Left colon (tissue), 2 donors: ENCODE measurements around the gene SOCS2. TPM values are rescaled to one million over a fixed set of nuclear protein-coding genes. Genes with fewer than 3 reads are reported as not detected.
"Not testable (repeated sequence)": the region's sequence is repeated elsewhere in the genome, so short reads cannot be mapped to it uniquely, and the experiment has no call there.

Experiments
- ATAC-seq: fragments of 200-7000 bp; cut with Tn5 transposase; one replicate; pipeline ENCODE4 v1.9.1; 2020; ENCODE audit warnings: mild to moderate bottlenecking, moderate library complexity
- DNase-seq, 2 donors: peaks; one replicate each; pipeline ENCODE4 v3.0.0-alpha.2; 2020
- intact Hi-C, 2 donors: fragments of 100-400 bp; cut with DNase I in 1 of 2; cut with micrococcal nuclease in 1 of 2; formaldehyde crosslinking; loops; one replicate each; pipeline versions ENCODE4 v1.11.2 to v1.14.0; 2022; cut with DNase I, micrococcal nuclease
- total RNA-seq, 2 donors: library from RNA; stranded (reverse); fragmentation: NEBNext Ultra II Directional; extraction: Animal tissue kit (Norgen Biotek cat#: 25700); gene quantifications; one replicate each; pipeline ENCODE4 v1.2.1, GENCODE V29; 2021
- donor health status: DM: no; HTN: no; CAD: no.
- donor health status: DM: yes; HTN: yes; CAD: no.

The SOCS2 gene
- total RNA-seq, 2 donors from 2014 or later: 19.5 to 27.9 TPM

DNA sequence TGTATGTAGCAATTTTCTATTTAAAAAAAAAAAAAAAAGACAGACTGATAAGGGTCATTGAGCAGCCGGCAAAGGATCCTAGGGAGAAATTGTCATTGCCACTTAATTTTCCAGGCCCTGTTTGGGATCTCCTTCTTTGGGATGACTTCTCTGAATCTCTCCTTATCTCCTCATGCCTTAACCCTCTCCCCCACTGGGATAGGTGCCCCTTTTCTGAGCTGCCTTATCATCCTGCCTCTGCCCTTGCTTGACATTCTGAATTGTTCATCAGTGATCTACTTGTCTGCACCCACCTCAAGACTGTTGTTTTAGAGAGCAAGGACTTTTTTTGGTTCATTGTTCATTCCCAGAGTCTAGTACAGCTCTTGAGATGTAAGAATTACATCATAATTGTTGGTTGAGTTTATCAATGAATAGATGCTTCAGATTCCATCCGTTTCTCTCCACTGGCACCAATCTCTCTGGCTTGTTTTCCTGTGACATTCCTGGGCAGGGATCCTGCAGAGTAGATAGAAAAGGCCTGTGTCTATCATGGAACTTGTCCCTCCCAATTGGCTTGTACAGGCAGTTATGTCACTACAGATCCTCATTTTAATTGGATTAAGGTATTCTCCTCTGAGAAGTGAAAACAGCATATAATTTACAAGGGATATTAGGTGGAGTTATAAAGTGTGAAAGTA is 42.6 kb downstream of the SOCS2 start:
- ATAC-seq (no peak), DNase-seq (no peak)
- intact Hi-C loops: no loop called here

DNA sequence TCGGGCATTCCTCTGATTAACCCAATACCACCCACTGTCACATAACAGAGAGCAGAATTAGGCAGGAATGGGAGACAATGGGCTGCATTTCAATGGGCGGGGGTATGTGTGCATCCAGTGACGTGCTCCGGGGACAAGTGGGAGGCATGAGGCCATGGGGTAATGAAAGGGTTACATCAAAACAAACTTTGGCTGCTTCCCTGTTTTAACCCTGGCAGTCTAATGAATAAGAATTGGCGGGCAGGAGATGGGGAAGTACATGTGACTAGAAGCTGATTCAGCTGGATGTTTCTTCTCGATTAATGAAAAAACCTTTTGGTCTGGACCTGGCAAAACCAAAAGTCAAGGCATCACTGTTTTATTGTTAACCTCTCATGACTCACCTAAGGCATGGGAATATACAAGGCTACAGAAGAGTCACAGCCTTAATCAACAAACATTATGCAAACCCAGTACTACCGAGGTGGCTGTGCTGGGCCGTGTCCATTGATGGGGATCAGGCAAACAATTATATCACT is 44.2 kb downstream of the SOCS2 start:
- no peak for DNase-seq
- intact Hi-C loops: no loop called here
- no peak for ATAC-seq

DNA sequence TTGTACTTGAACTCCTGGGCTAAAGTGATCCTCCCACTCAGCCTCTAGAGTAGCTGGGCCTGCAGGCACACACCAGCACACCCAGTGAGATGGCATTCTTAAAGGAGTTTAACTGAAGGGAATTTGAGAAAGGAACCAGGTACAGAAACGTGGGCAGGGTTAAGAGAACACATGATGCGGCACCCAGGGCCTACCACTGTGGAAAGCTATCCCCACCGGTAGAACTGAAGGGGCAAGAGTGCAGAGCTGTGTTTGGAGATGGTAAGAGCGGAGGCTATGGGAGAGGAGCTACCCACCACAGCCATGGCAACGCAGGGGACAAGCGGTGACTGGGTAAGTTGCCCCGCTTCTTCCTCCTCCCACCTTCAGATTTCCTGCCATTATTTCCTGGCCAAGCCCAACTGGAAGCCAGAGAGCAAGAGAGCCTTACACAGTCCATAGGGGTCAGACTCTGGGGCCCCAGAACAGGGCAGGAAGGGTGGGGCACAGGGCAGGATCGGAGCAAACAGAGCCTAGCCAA is 46.5 kb downstream of the SOCS2 start:
- intact Hi-C loops: no loop called here
- DNase-seq: no peak
- no peak for ATAC-seq

DNA sequence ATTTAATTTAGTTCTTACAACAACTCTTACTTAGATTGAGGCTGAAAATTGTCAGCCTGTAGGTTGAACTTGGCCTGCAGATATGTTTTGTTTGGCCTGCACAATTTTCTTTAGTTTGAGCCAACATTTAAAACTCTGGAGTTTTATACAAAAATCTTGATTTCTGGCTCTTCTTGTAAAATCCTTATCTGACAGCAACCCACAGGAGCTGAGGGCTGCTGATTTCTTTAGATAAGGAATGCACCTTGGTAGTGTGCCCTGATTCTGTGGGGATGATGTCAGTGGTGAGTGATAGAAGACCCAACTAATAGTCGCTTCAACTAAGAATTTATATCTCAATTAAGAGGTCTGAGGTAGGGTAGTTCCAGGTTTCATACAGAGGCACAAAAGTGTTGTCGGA is 49.5 kb downstream of the SOCS2 start:
- no peak for DNase-seq
- intact Hi-C loops: no loop called here
- ATAC-seq: no peak

DNA sequence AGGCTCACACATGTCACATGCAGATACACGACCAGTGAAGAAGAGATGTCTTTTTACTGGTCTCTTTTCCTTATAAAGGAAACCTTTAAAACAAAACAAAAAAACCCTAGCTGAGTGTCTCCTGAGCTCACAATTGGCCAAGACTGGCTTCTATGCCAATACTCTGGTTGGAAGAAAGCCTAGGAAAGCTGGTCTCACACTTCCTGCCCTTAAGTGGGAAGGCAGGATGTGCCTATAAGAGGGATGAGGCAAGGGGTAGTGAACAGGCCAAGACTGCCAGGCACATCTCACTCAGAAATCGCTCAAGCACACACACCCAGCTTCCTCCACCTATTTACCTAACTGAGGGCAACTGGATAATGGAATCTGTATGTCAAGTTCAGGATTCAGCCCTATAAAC is 50.0 kb downstream of the SOCS2 start:
- intact Hi-C loops: no loop called here
- DNase-seq (no peak), ATAC-seq (no peak)

DNA sequence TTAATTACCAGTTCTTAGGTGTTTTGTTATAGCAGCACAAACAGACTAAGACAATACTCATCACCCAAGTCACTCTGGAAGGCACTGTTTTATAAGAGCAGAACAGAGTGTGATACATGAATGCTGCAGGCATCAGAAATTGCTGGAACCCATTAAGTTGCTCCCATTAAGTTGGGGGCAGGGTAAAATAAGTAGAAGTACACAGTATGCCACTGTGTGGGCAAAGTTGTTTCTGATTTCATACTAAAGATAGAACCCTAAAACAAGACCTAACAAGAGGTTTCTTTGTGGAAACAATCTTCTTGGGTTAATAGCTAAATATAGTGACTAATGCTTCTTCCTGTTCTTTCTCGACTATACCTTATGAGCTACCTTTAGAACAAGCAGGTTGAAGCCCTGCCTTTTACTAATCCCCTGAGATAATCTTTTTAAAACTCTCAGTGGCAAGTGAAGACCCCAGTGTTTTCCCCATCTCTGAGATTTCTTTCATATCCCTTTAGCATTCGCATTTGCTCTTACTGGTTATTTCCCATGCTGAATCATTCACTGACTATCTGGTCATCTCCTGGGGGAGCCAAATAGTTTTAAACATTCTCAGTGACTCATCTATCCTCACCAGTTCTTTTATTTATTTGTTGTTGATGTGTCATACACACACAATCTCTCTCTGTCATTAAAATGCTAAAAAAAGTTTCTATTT is 52.3 kb downstream of the SOCS2 start:
- ATAC-seq: no peak
- intact Hi-C loops: no loop called here
- no peak for DNase-seq

DNA sequence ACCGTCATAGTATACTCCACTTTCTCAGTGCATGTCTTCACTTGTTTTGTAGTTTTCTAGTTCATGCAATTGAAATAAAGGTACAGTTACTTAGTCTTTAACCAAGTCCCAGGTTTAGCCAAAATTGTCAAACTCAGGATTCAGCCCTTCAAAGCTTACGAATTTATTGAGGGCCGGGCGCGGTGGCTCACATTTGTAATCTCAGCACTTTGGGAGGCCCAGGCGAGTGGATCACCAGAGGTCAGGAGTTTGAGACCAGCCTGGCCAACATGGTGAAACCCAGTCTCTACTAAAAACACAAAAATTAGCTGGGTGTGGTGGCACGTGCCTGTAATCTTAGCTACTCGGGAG is 52.8 kb downstream of the SOCS2 start:
- intact Hi-C loops, ATAC-seq, DNase-seq: not testable (repeated sequence)

DNA sequence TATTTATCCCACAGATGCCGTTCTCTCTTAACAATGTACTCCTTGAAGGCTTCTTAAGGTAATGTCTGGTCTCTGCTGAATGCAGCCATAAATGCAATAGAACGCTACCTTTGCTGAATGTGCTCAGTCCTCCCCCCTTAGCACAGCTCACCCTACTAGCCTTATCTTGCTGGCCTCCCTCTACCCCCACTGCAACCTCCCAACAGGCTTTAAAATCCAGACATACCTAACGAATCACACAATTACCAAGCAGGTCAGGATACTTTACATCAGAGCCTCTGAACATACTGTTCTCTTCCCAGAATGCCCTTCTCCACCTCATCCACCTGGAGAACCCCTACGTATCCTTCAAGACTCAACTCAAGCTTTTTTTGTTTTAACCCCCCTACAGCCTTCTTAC is 53.7 kb downstream of the SOCS2 start:
- DNase-seq (no peak), ATAC-seq (no peak)
- intact Hi-C loops: no loop called here

Other genes starting within 250 kb of the SOCS2 start
- 100 to 1,000 TPM; 103 to 124 TPM for gene NUDT4, start 194.8 kb upstream of the SOCS2 start, total RNA-seq
- gene UBE2N, start 130.7 kb upstream of the SOCS2 start, total RNA-seq: 10 to 100 TPM; 73.1 to 83.5 TPM
- 10 to 100 TPM; 58.2 to 65.1 TPM for gene MRPL42, start 105.2 kb upstream of the SOCS2 start, total RNA-seq
- 10 to 100 TPM; 22.1 to 27.6 TPM for gene CRADD, start 104.7 kb downstream of the SOCS2 start, total RNA-seq